K562 (cell line): ENCODE data around the gene POFUT2. TPM values are rescaled to one million over a fixed set of nuclear protein-coding genes. Genes with fewer than 3 reads are reported as not detected.

Experiments used
- ARNT ChIP-seq, 2 experiments: fragments of 450-650 bp; IDR thresholded peaks; 2 replicates each; pipeline ENCODE4 v1.6.1; 2016; ENCODE audit warnings: mild to moderate bottlenecking in 1 of 2
- ELF1 ChIP-seq: fragments of 200-800 bp; sonication (Bioruptor generic); IDR thresholded peaks from 2 replicates; pipeline ENCODE4 v1.6.1; 2016; ENCODE audit warnings: missing genetic modification characterization, missing compliant biosample characterization
- ELF2 ChIP-seq: fragments of 250-450 bp; sonication (Bioruptor Pico); IDR thresholded peaks from 2 replicates; pipeline ENCODE4 v1.5.0; 2021; ENCODE audit warnings: mild to moderate bottlenecking
- GTF2E2 ChIP-seq: fragments of 200-800 bp; sonication (Bioruptor generic); IDR thresholded peaks from 2 replicates; pipeline ENCODE4 v1.6.1; 2016; ENCODE audit warnings: missing genetic modification characterization, missing compliant biosample characterization
- HBP1 ChIP-seq: fragments of 450-650 bp; formaldehyde crosslinking; IDR thresholded peaks from 2 replicates; pipeline ENCODE4 v1.4.0; 2022; ENCODE audit warnings: missing genetic modification characterization
- MXI1 ChIP-seq: IDR thresholded peaks from 2 replicates; pipeline ENCODE4 v1.6.1; 2011; ENCODE audit warnings: low read depth, mild to moderate bottlenecking, improper control_type of control experiment, low read length
- NCOA1 ChIP-seq: fragments of 450-650 bp; IDR thresholded peaks from 2 replicates; pipeline ENCODE4 v1.6.1; 2016; ENCODE audit warnings: low read depth
- PHF21A ChIP-seq: fragments of 450-650 bp; IDR thresholded peaks from 2 replicates; pipeline ENCODE4 v1.6.1; 2017; ENCODE audit warnings: low read depth, borderline replicate concordance
- POLR2B ChIP-seq: fragments of 450-650 bp; IDR thresholded peaks from 2 replicates; pipeline ENCODE4 v1.6.1; 2018; ENCODE audit warnings: low read depth; ENCODE audit not compliant: partially characterized antibody
- RBFOX2 ChIP-seq: fragments of 200-400 bp; formaldehyde crosslinking; IDR thresholded peaks from 2 replicates; pipeline ENCODE4 v1.6.1; 2017; ENCODE audit warnings: low read depth, mild to moderate bottlenecking, low read length, moderate library complexity
- RNF2 ChIP-seq: sonication (generic); IDR thresholded peaks from 2 replicates; pipeline ENCODE4 v1.6.1; 2016
- SAP30 ChIP-seq: fragments of 200-600 bp; sonication (generic); IDR thresholded peaks from 2 replicates; pipeline ENCODE4 v1.6.1; 2012; ENCODE audit warnings: borderline replicate concordance, low read depth, mild to moderate bottlenecking, moderate library complexity, low read length, control low read depth, inconsistent platforms; ENCODE audit not compliant: insufficient read depth, poor library complexity, severe bottlenecking
- SMC3 ChIP-seq: conservative IDR thresholded peaks from 2 replicates; pipeline ENCODE4 v1.6.1; 2011; ENCODE audit warnings: low read depth, low read length, improper control_type of control experiment; ENCODE audit not compliant: insufficient read depth
- STAT5A ChIP-seq: IDR thresholded peaks from 2 replicates; pipeline ENCODE4 v1.6.1; 2012; ENCODE audit warnings: low read length, inconsistent platforms, borderline replicate concordance
- ZBTB11 ChIP-seq, 3 experiments: fragments of 200-800 bp in 1 of 3; fragments of 250-450 bp in 1 of 3; fragments of 450-650 bp in 1 of 3; sonication (Bioruptor Pico) in 1 of 3; sonication (Bioruptor generic) in 1 of 3; formaldehyde crosslinking in 1 of 3; IDR thresholded peaks; 2 replicates each; pipeline versions ENCODE4 v1.6.1 to v1.8.0; 2016 to 2022; ENCODE audit warnings: mild to moderate bottlenecking in 2 of 3, missing genetic modification characterization in 2 of 3, missing compliant biosample characterization in 1 of 3, moderate library complexity in 1 of 3
- ZBTB7A ChIP-seq: IDR thresholded peaks from 2 replicates; pipeline ENCODE4 v1.6.1; 2011; ENCODE audit warnings: low read depth, mild to moderate bottlenecking, low read length, moderate library complexity, borderline replicate concordance; ENCODE audit not compliant: control insufficient read depth
- ZKSCAN1 ChIP-seq: fragments of 150-350 bp; IDR thresholded peaks from 2 replicates; pipeline ENCODE4 v1.6.1; 2016; ENCODE audit warnings: low read depth, low read length
- ZKSCAN3 ChIP-seq: fragments of 250-450 bp; sonication (Bioruptor Pico); IDR thresholded peaks from 2 replicates; pipeline ENCODE4 v1.4.0; 2020
- ZNF165 ChIP-seq: fragments of 250-450 bp; sonication (Bioruptor Pico); IDR thresholded peaks from 2 replicates; pipeline ENCODE4 v1.4.0; 2020; ENCODE audit warnings: borderline replicate concordance
- ZNF282 ChIP-seq: sonication (generic); formaldehyde crosslinking; IDR thresholded peaks from 2 replicates; pipeline ENCODE4 v1.8.1; 2023; ENCODE audit warnings: missing genetic modification reagents
- ZNF551 ChIP-seq: fragments of 250-450 bp; sonication (Bioruptor Pico); IDR thresholded peaks from 2 replicates; pipeline ENCODE4 v1.5.0; 2021; ENCODE audit warnings: mild to moderate bottlenecking, moderate library complexity
- ZNF695 ChIP-seq: fragments of 450-650 bp; formaldehyde crosslinking; IDR thresholded peaks from 2 replicates; pipeline ENCODE4 v1.4.0; 2020; ENCODE audit warnings: mild to moderate bottlenecking, moderate library complexity
- ZNF740 ChIP-seq, 3 experiments: fragments of 200-800 bp in 1 of 3; sonication (Bioruptor generic) in 1 of 3; sonication (generic) in 1 of 3; formaldehyde crosslinking in 1 of 3; IDR thresholded peaks; 2 replicates each; pipeline versions ENCODE4 v1.6.1 to v1.8.0; 2016 to 2022; ENCODE audit warnings: mild to moderate bottlenecking in 2 of 3, missing compliant biosample characterization in 2 of 3, missing genetic modification characterization in 2 of 3, missing genetic modification reagents in 1 of 3
- polyA plus RNA-seq, 8 experiments: library from polyadenylated mRNA; depleted of rRNA in 4 of 8; stranded (reverse) in 5 of 8; unstranded in 3 of 8; fragments of >200 nt; fragmentation: Nextera tagmentation in 2 of 8; fragmentation: Illumina TruSeq in 1 of 8; extraction: Ambion mirVana in 2 of 8; extraction: Trizol in 1 of 8; gene quantifications; 2 replicates each; pipeline versions ENCODE4 v1.2.1 to v1.2.3, GENCODE V29; 2011 to 2014; ENCODE audit warnings: inconsistent platforms in 1 of 8, missing spikeins in 1 of 8
- total RNA-seq, 7 experiments: library from RNA; depleted of rRNA in 6 of 7; stranded (reverse); fragments of >200 nt in 6 of 7; fragmentation: Illumina TruSeq in 2 of 7; extraction: Trizol in 2 of 7; gene quantifications; 2 replicates each; pipeline versions ENCODE4 v1.2.1 to v1.2.3, GENCODE V29; 2011 to 2021; ENCODE audit warnings: low replicate concordance in 1 of 7

Gene POFUT2
- total and polyA plus RNA-seq, 9 of the 15 experiments (the other 6 are each of a cell fraction or from before 2014, with no cell fraction given): 1.1 to 24.2 (median 11.0) TPM

GRCh38 chr21:45256912-45257672, 30.6 kb downstream of the POFUT2 start (continued):
- TF ChIP-seq HBP1 (0 out of 2 replicates have a peak, but pooled peaks have one; percentile 29), ZNF740 (CRISPR knock-in tag; IDR thresholded peaks at IDR 0.05) (no peak), ZNF740 (tag; IDR thresholded peaks at IDR 0.05) (no peak), ELF1 (no peak), ZKSCAN3 (CRISPR knock-in tag) (no peak), RNF2 (peak; percentile 86), SAP30 (no peak), NCOA1 (peak; percentile 70), ZNF695 (CRISPR knock-in tag) (no peak), ARNT (IDR thresholded peaks at IDR 0.05) (0 out of 4 replicates have a peak, but pooled peaks of 1 of the 2 experiments have one; percentile 59), SMC3 (no peak), PHF21A (peak; percentile 72; the same call in 1 of the 2 replicates), RBFOX2 (no peak), STAT5A (peak; percentile 90), ZNF165 (CRISPR knock-in tag) (no peak), MXI1 (no peak; the same call in 1 of the 2 replicates), ZKSCAN1 (no peak), ZBTB7A (peak; percentile 32; the same call in 1 of the 2 replicates), GTF2E2 (tag) (no peak), ZNF282 (no peak), POLR2B (no peak), ZNF551 (CRISPR knock-in tag) (no peak), ELF2 (CRISPR knock-in tag) (no peak), ZBTB11 (CRISPR knock-in tag; IDR thresholded peaks at IDR 0.05) (peak in 1 of 3 experiments; percentile 79; a peak in 2 of 6 replicates)
